ENCODE data around the gene ST7.

ST7 gene

GRCh38 chr7:117015258-117016184 lies 62.2 kb downstream of the ST7 start:
- peaks cover 21% of the 10 kb centered on the region for H3K4me1 ChIP-seq
- DNase-seq: no peak

DNA sequence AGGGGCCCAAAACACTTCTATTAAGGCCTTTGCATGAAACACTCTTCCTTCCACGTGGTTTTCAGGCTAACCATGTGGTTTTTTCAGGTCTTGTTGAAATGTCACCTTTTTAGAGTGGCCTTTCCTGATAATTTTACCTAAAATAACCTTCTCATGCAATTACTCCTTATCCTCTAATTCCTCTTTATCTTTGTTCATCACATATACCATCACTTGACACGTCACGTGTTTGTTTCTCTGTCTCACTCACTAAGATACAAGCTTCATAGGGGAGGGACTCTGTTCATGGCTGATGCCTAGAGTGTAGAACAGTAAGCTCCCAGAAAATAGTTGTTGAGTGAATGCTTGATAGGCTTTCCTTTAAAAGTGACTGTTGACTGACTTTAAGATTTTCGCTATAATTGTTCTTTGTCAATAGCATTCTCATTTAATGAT lies 63.7 kb downstream of the ST7 start:
- H3K9me3 ChIP-seq: no peaks in the 10 kb centered on the region
- H3K4me1 ChIP-seq: peaks cover 20% of the 10 kb centered on the region
- TF ChIP-seq, protein P1, sequence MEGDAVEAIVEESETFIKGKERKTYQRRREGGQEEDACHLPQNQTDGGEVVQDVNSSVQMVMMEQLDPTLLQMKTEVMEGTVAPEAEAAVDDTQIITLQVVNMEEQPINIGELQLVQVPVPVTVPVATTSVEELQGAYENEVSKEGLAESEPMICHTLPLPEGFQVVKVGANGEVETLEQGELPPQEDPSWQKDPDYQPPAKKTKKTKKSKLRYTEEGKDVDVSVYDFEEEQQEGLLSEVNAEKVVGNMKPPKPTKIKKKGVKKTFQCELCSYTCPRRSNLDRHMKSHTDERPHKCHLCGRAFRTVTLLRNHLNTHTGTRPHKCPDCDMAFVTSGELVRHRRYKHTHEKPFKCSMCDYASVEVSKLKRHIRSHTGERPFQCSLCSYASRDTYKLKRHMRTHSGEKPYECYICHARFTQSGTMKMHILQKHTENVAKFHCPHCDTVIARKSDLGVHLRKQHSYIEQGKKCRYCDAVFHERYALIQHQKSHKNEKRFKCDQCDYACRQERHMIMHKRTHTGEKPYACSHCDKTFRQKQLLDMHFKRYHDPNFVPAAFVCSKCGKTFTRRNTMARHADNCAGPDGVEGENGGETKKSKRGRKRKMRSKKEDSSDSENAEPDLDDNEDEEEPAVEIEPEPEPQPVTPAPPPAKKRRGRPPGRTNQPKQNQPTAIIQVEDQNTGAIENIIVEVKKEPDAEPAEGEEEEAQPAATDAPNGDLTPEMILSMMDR (IDR thresholded peaks at IDR 0.05; ENCODE audit: low read depth, low read length): no peak
- DNase-seq: no peak
- peak overlapping the region; percentile 68 for H3K4me3 ChIP-seq (ENCODE audit: low read depth, low read length)
- no peaks in the 10 kb centered on the region for H3K27me3 ChIP-seq
- no peaks in the 10 kb centered on the region for H3K36me3 ChIP-seq

More at GRCh38 chr7:117015258-117016184, 62.2 kb downstream of the ST7 start:
- peak overlapping the region; percentile 68 for H3K4me3 ChIP-seq (ENCODE audit: low read depth, low read length)
- TF ChIP-seq, protein P1 (IDR thresholded peaks at IDR 0.05; ENCODE audit: low read depth, low read length): no peak
- no peaks in the 10 kb centered on the region for H3K36me3 ChIP-seq
- no peaks in the 10 kb centered on the region for H3K9me3 ChIP-seq
- no peaks in the 10 kb centered on the region for H3K27me3 ChIP-seq

DNA sequence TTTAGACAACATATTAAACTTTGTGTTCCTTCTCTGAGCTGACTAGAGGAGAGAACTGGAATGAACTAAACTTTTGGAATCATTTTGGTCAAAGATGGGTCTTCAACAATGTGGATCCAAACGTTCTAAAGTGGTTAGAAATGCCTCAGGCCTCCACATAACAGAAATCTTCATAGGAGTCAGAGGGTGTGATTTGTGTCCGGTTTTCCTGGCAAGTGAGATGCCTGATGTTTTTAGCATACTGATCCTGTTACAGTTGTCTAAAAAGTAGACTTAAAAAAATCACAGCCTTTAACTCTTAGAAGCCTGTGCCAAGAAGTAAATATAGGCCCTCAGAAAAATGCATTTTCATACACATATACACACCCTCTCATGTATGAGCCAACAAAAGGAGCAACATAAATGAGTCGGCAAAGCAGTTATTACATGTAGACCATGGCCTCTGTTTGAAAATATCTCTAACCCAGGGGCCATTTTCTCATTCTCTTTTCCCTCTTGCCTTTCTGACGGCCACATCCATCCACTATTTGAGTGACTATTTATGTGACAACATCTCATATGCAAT lies 64.5 kb downstream of the ST7 start:
- peaks cover 20% of the 10 kb centered on the region for H3K4me1 ChIP-seq
- H3K9me3 ChIP-seq: no peaks in the 10 kb centered on the region
- no peak overlapping the region for H3K4me3 ChIP-seq (ENCODE audit: low read depth, low read length)
- TF ChIP-seq, protein P1 (IDR thresholded peaks at IDR 0.05; ENCODE audit: low read depth, low read length): no peak
- no peak for DNase-seq
- H3K27me3 ChIP-seq: no peaks in the 10 kb centered on the region
- H3K36me3 ChIP-seq: no peaks in the 10 kb centered on the region

DNA sequence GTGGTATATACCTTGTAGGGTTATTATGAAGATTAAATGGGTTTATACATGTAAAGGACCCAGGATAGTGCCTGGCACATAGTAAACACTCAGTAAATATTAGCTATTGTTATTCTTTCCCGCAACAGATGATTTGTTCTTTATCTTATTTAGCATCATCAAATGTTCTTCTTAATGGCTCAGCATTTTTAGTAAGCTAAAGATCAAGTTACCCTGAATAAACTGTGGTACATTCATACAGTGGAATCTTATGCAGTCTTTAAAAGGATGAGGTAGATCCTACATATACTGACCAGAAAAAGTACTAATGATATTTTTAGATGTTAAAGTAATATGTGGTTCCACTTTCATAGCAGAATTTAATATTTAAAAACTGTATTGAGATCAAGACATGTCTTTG lies 65.4 kb downstream of the ST7 start:
- no peak for DNase-seq
- H3K4me1 ChIP-seq: peaks cover 15% of the 10 kb centered on the region
- H3K27me3 ChIP-seq: no peaks in the 10 kb centered on the region
- H3K4me3 ChIP-seq (ENCODE audit: low read depth, low read length): no peak overlapping the region
- H3K9me3 ChIP-seq: no peaks in the 10 kb centered on the region
- H3K36me3 ChIP-seq: no peaks in the 10 kb centered on the region
- TF ChIP-seq, protein P1 (IDR thresholded peaks at IDR 0.05; ENCODE audit: low read depth, low read length): no peak

- H3K9me3 ChIP-seq: no peaks in the 10 kb centered on the region
- TF ChIP-seq, protein P1 (IDR thresholded peaks at IDR 0.05; ENCODE audit: low read depth, low read length): no peak
- no peaks in the 10 kb centered on the region for H3K27me3 ChIP-seq
- no peak for DNase-seq
- peak overlapping the region; percentile 67; the same call in 1 of the 2 replicates for H3K4me3 ChIP-seq (ENCODE audit: low read depth, low read length)
- H3K36me3 ChIP-seq: no peaks in the 10 kb centered on the region
- H3K4me1 ChIP-seq: peaks cover 11% of the 10 kb centered on the region
These were observed 66.0 kb downstream of the ST7 start for GRCh38 chr7:117019287-117019686.

Data from BE2C (cell line).